Prostate gland (tissue), 2 donors: ENCODE results near the gene SHC4. TPM values are rescaled to one million over a fixed set of nuclear protein-coding genes. Genes with fewer than 3 reads are reported as not detected.
"Not testable (repeated sequence)": the region's sequence is repeated elsewhere in the genome, so short reads cannot be mapped to it uniquely, and the experiment has no call there.

Source experiments
- DNase-seq: peaks from one replicate; pipeline ENCODE4 v3.0.0-alpha.2; 2019; ENCODE audit warnings: low spot score
- H3K27ac ChIP-seq, 2 donors: fragments of 200-600 bp; sonication (generic); 2 replicates each; pipeline ENCODE4 v1.5.1; 2017 to 2019
- H3K27me3 ChIP-seq: fragments of 200-600 bp; sonication (generic); replicated peaks from 2 replicates; pipeline ENCODE4 v1.5.1; 2019; ENCODE audit not compliant: insufficient read depth
- H3K36me3 ChIP-seq, 2 donors: fragments of 200-600 bp; sonication (generic); 1 replicate in 1 of 2; 2 replicates in 1 of 2; pipeline versions ENCODE4 v1.5.1 to v1.8.1; 2017 to 2019
- H3K4me1 ChIP-seq: fragments of 200-600 bp; sonication (generic); replicated peaks from 2 replicates; pipeline ENCODE4 v1.5.1; 2019
- H3K4me3 ChIP-seq, 2 donors: fragments of 200-600 bp; sonication (generic); 2 replicates each; pipeline ENCODE4 v1.5.1; 2017 to 2019
- H3K9me3 ChIP-seq: fragments of 200-600 bp; sonication (generic); 2 replicates; pipeline ENCODE4 v1.5.1; 2017
- CTCF ChIP-seq, 4 experiments: fragments of 200-600 bp in 2 of 4; fragments of 450-650 bp in 2 of 4; sonication (generic) in 2 of 4; IDR thresholded peaks; 1 replicate in 3 of 4; 2 replicates in 1 of 4; pipeline ENCODE4 v1.5.1; 2016 to 2019; ENCODE audit warnings: antibody characterized with exemption in 4 of 4, mild to moderate bottlenecking in 2 of 4, moderate library complexity in 2 of 4
- POLR2A ChIP-seq: fragments of 450-650 bp; IDR thresholded peaks from one replicate; pipeline ENCODE4 v1.6.1; 2016; ENCODE audit warnings: antibody characterized with exemption, mild to moderate bottlenecking
- POLR2AphosphoS5 ChIP-seq: sonication (generic); formaldehyde crosslinking; IDR thresholded peaks from one replicate; pipeline ENCODE4 v1.6.1; 2017; ENCODE audit warnings: antibody characterized with exemption
- WGBS: methylation state at CpG from one replicate; pipeline ENCODE4 v1.1.5; 2018; 5-methylcytosine and 5-hydroxymethylcytosine counted together
- intact Hi-C: fragments of 100-400 bp; cut with DNase I; formaldehyde crosslinking; loops from one replicate; pipeline ENCODE4 v1.14.2; 2022
- total RNA-seq, 2 donors: library from RNA; depleted of rRNA; stranded (reverse); fragments of >200 nt; gene quantifications; one replicate each; pipeline ENCODE4 v1.1.0, GENCODE V29; 2016

The SHC4 gene
- total RNA-seq, 2 donors from 2014 or later, result 0.27 to 45.0 TPM

GRCh38 chr15:48792408-48792807 lies 171.3 kb downstream of the SHC4 start:
- H3K27ac ChIP-seq, result no peak overlapping the region
- no peak for DNase-seq
- no peaks in the 10 kb centered on the region for H3K4me1 ChIP-seq
- 53% methylated on average over 3 of the region's 3 CpGs for WGBS
- H3K27me3 ChIP-seq, result no peaks in the 10 kb centered on the region
- intact Hi-C loops, result no loop called here
- H3K36me3 ChIP-seq, result no peaks in the 10 kb centered on the region
- no peak overlapping the region for H3K4me3 ChIP-seq
- H3K9me3 ChIP-seq, result no peaks in the 10 kb centered on the region
- TF ChIP-seq POLR2A, result no peak
- TF ChIP-seq CTCF (IDR thresholded peaks at IDR 0.05), result no peak
- TF ChIP-seq POLR2AphosphoS5, result no peak

- DNase-seq, H3K4me1 ChIP-seq, H3K4me3 ChIP-seq, H3K9me3 ChIP-seq, H3K27me3 ChIP-seq, intact Hi-C loops, H3K27ac ChIP-seq, H3K36me3 ChIP-seq: not testable (repeated sequence)
- 97% methylated on average over 12 of the region's 12 CpGs for WGBS
Observed at GRCh38 chr15:48790466-48791115, 173.1 kb downstream of the SHC4 start.

- H3K27ac ChIP-seq, result no peak overlapping the region
- intact Hi-C loops, result no loop called here
- no peaks in the 10 kb centered on the region for H3K4me1 ChIP-seq
- 71% methylated on average over 2 of the region's 2 CpGs for WGBS
- no peaks in the 10 kb centered on the region for H3K27me3 ChIP-seq
- no peaks in the 10 kb centered on the region for H3K36me3 ChIP-seq
- H3K9me3 ChIP-seq, result no peaks in the 10 kb centered on the region
- H3K4me3 ChIP-seq, result no peak overlapping the region
- TF ChIP-seq CTCF (IDR thresholded peaks at IDR 0.05) (no peak), POLR2AphosphoS5 (no peak), POLR2A (no peak)
- no peak for DNase-seq
Observed at GRCh38 chr15:48785712-48786111, 178.0 kb downstream of the SHC4 start.

- TF ChIP-seq CTCF (IDR thresholded peaks at IDR 0.05) (no peak), POLR2A (no peak)
- H3K27ac ChIP-seq, result no peak overlapping the region
- 28% methylated on average over 3 of the region's 3 CpGs for WGBS
- H3K4me1 ChIP-seq, result no peaks in the 10 kb centered on the region
- intact Hi-C loops, result no loop called here
- H3K4me3 ChIP-seq, result no peak overlapping the region
- H3K27me3 ChIP-seq, result no peaks in the 10 kb centered on the region
- DNase-seq, result no peak
- no peaks in the 10 kb centered on the region for H3K9me3 ChIP-seq
- H3K36me3 ChIP-seq, result no peaks in the 10 kb centered on the region
Observed at GRCh38 chr15:48785195-48785594, 178.5 kb downstream of the SHC4 start.

GRCh38 chr15:48784756-48785155 lies 179.0 kb downstream of the SHC4 start:
- no peak overlapping the region for H3K4me3 ChIP-seq
- no peaks in the 10 kb centered on the region for H3K36me3 ChIP-seq
- 79% methylated on average over 2 of the region's 2 CpGs for WGBS
- H3K27me3 ChIP-seq, result no peaks in the 10 kb centered on the region
- no peaks in the 10 kb centered on the region for H3K9me3 ChIP-seq
- H3K27ac ChIP-seq, result no peak overlapping the region
- TF ChIP-seq CTCF (IDR thresholded peaks at IDR 0.05), result no peak
- H3K4me1 ChIP-seq, result no peaks in the 10 kb centered on the region
- DNase-seq, result no peak
- intact Hi-C loops, result no loop called here
